Naive B cell (primary cell): Measurements from ENCODE around the gene TF. TPM values are rescaled to one million over a fixed set of nuclear protein-coding genes. Genes with fewer than 3 reads are reported as not detected.

ENCODE experiments used
- ATAC-seq, 2 donors: fragments of 150-1000 bp; cut with Tn5 transposase; 2 replicates each; pipeline ENCODE4 v1.10.0; 2021; ENCODE audit warnings: low read depth in 2 of 2, mild to moderate bottlenecking in 2 of 2, moderate library complexity in 2 of 2
- DNase-seq: peaks from one replicate; pipeline ENCODE4 v3.0.0; 2022
- H3K27ac Mint-ChIP-seq, 6 donors: one replicate each; pipeline ENCODE4 v1.8.0; 2020 to 2022; ENCODE audit warnings: mild to moderate bottlenecking in 6 of 6, mixed read lengths in 6 of 6, moderate library complexity in 5 of 6, inconsistent platforms in 2 of 6
- H3K27me3 Mint-ChIP-seq, 3 donors: one replicate each; pipeline ENCODE4 v1.8.0; 2021 to 2022; ENCODE audit warnings: mixed read lengths in 3 of 3, mild to moderate bottlenecking in 1 of 3
- H3K36me3 Mint-ChIP-seq, 2 donors: one replicate each; pipeline ENCODE4 v1.8.0; 2020 to 2022; ENCODE audit warnings: mixed read lengths in 2 of 2, inconsistent platforms in 1 of 2, mild to moderate bottlenecking in 1 of 2
- H3K4me1 Mint-ChIP-seq, 3 donors: one replicate each; pipeline ENCODE4 v1.8.0; 2020 to 2022; ENCODE audit warnings: mixed read lengths in 3 of 3, inconsistent platforms in 1 of 3, mild to moderate bottlenecking in 1 of 3, moderate library complexity in 1 of 3
- H3K4me3 Mint-ChIP-seq, 8 donors: one replicate each; pipeline ENCODE4 v1.8.0; 2020 to 2022; ENCODE audit warnings: mild to moderate bottlenecking in 8 of 8, mixed read lengths in 8 of 8, moderate library complexity in 8 of 8, inconsistent platforms in 2 of 8
- H3K9me3 Mint-ChIP-seq, 7 donors: one replicate each; pipeline ENCODE4 v1.8.0; 2020 to 2022; ENCODE audit warnings: mixed read lengths in 7 of 7, mild to moderate bottlenecking in 5 of 7, inconsistent platforms in 2 of 7, moderate library complexity in 1 of 7
- polyA plus RNA-seq, 6 donors: library from polyadenylated mRNA; unstranded; fragments of 300-500 nt; fragmentation: Illumina TruSeq; gene quantifications; one replicate each; pipeline ENCODE4 v1.2.3, GENCODE V29; 2021; ENCODE audit warnings: low read depth in 6 of 6

The TF gene
- polyA plus RNA-seq, 6 donors from 2014 or later, result 0.24 to 0.29 TPM; not detected in 4

- Mint-ChIP-seq H3K9me3 (no peaks in the 10 kb centered on the region), H3K4me3 (no peak overlapping the region), H3K27me3 (no peaks in the 10 kb centered on the region), H3K36me3 (no peaks in the 10 kb centered on the region), H3K4me1 (peaks cover 0 to 2% (median 0%) of the 10 kb centered on the region in 3 donors), H3K27ac (no peak overlapping the region)
- ATAC-seq (no peak), DNase-seq (no peak)
Observed at GRCh38 chr3:133833267-133833666, 87.1 kb downstream of the TF start.

GRCh38 chr3:133833880-133834620 lies 87.9 kb downstream of the TF start:
- ATAC-seq (no peak), DNase-seq (no peak)
- H3K36me3 Mint-ChIP-seq, result no peaks in the 10 kb centered on the region
- peaks cover 0 to 2% (median 0%) of the 10 kb centered on the region in 3 donors for H3K4me1 Mint-ChIP-seq
- H3K4me3 Mint-ChIP-seq, result no peak overlapping the region
- peak overlapping the region in 2 of 6 donors; percentile 61 to 72 for H3K27ac Mint-ChIP-seq
- no peaks in the 10 kb centered on the region for H3K9me3 Mint-ChIP-seq
- no peaks in the 10 kb centered on the region for H3K27me3 Mint-ChIP-seq

GRCh38 chr3:133834621-133835417 lies 88.6 kb downstream of the TF start:
- peaks cover 0 to 2% (median 0%) of the 10 kb centered on the region in 3 donors for H3K4me1 Mint-ChIP-seq
- no peaks in the 10 kb centered on the region for H3K36me3 Mint-ChIP-seq
- no peaks in the 10 kb centered on the region for H3K9me3 Mint-ChIP-seq
- no peak for ATAC-seq
- DNase-seq, result no peak
- H3K4me3 Mint-ChIP-seq, result no peak overlapping the region
- peaks cover 0 to 4% (median 3%) of the 10 kb centered on the region in 3 donors for H3K27me3 Mint-ChIP-seq
- H3K27ac Mint-ChIP-seq, result no peak overlapping the region

- H3K36me3 Mint-ChIP-seq, result no peaks in the 10 kb centered on the region
Observed at GRCh38 chr3:133835418-133835743, 89.2 kb downstream of the TF start.

GRCh38 chr3:133835961-133836360 lies 89.8 kb downstream of the TF start:
- H3K36me3 Mint-ChIP-seq, result no peaks in the 10 kb centered on the region
- H3K4me1 Mint-ChIP-seq, result peaks cover 0 to 2% (median 0%) of the 10 kb centered on the region in 3 donors
- no peak overlapping the region for H3K4me3 Mint-ChIP-seq
- H3K27me3 Mint-ChIP-seq, result peaks cover 0 to 8% (median 6%) of the 10 kb centered on the region in 3 donors
- no peak for DNase-seq
- H3K9me3 Mint-ChIP-seq, result no peaks in the 10 kb centered on the region
- ATAC-seq, result no peak
- no peak overlapping the region for H3K27ac Mint-ChIP-seq

More at GRCh38 chr3:133835418-133835743, 89.2 kb downstream of the TF start:
- H3K4me3 Mint-ChIP-seq, result no peak overlapping the region
- H3K4me1 Mint-ChIP-seq, result peaks cover 0 to 2% (median 0%) of the 10 kb centered on the region in 3 donors
- no peaks in the 10 kb centered on the region for H3K9me3 Mint-ChIP-seq
- DNase-seq (no peak), ATAC-seq (no peak)
- H3K27ac Mint-ChIP-seq, result no peak overlapping the region
- peaks cover 0 to 8% (median 6%) of the 10 kb centered on the region in 3 donors for H3K27me3 Mint-ChIP-seq

GRCh38 chr3:133836497-133837158 lies 90.4 kb downstream of the TF start:
- Mint-ChIP-seq H3K9me3 (no peaks in the 10 kb centered on the region), H3K27ac (no peak overlapping the region), H3K36me3 (no peaks in the 10 kb centered on the region), H3K27me3 (peaks cover 0 to 8% (median 6%) of the 10 kb centered on the region in 3 donors), H3K4me1 (peaks cover 0 to 2% (median 0%) of the 10 kb centered on the region in 3 donors), H3K4me3 (no peak overlapping the region)
- ATAC-seq, result no peak
- no peak for DNase-seq

- H3K27ac Mint-ChIP-seq, result no peak overlapping the region
- no peak for DNase-seq
- H3K27me3 Mint-ChIP-seq, result peaks cover 0 to 8% (median 6%) of the 10 kb centered on the region in 3 donors
- H3K9me3 Mint-ChIP-seq, result no peaks in the 10 kb centered on the region
- H3K4me3 Mint-ChIP-seq, result peak overlapping the region in 1 of 8 donors; percentile 22
- no peak for ATAC-seq
- H3K4me1 Mint-ChIP-seq, result no peaks in the 10 kb centered on the region
- H3K36me3 Mint-ChIP-seq, result no peaks in the 10 kb centered on the region
Observed at GRCh38 chr3:133837487-133838295, 91.5 kb downstream of the TF start.

- Mint-ChIP-seq H3K27ac (no peak overlapping the region), H3K27me3 (peaks cover 0 to 8% (median 6%) of the 10 kb centered on the region in 3 donors), H3K9me3 (no peaks in the 10 kb centered on the region), H3K4me1 (no peaks in the 10 kb centered on the region), H3K4me3 (peak overlapping the region in 1 of 8 donors; percentile 22), H3K36me3 (no peaks in the 10 kb centered on the region)
- DNase-seq, result no peak
- no peak for ATAC-seq
Observed at GRCh38 chr3:133838296-133838789, 92.2 kb downstream of the TF start.

- Mint-ChIP-seq H3K36me3 (no peaks in the 10 kb centered on the region), H3K4me3 (no peak overlapping the region), H3K27ac (no peak overlapping the region), H3K27me3 (peaks cover 0 to 8% (median 6%) of the 10 kb centered on the region in 3 donors), H3K4me1 (no peaks in the 10 kb centered on the region), H3K9me3 (no peaks in the 10 kb centered on the region)
- DNase-seq (no peak), ATAC-seq (no peak)
Observed at GRCh38 chr3:133838916-133839800, 93.0 kb downstream of the TF start.

GRCh38 chr3:133840055-133840737 lies 94.0 kb downstream of the TF start:
- Mint-ChIP-seq H3K36me3 (no peaks in the 10 kb centered on the region), H3K9me3 (peaks cover 0 to 2% (median 0%) of the 10 kb centered on the region in 7 donors), H3K27me3 (peaks cover 0 to 8% (median 6%) of the 10 kb centered on the region in 3 donors), H3K4me1 (no peaks in the 10 kb centered on the region), H3K4me3 (no peak overlapping the region), H3K27ac (no peak overlapping the region)
- ATAC-seq (no peak), DNase-seq (no peak)

GRCh38 chr3:133840767-133841166 lies 94.6 kb downstream of the TF start:
- H3K4me1 Mint-ChIP-seq, result no peaks in the 10 kb centered on the region
- ATAC-seq (no peak), DNase-seq (no peak)
- peaks cover 0 to 8% (median 6%) of the 10 kb centered on the region in 3 donors for H3K27me3 Mint-ChIP-seq
- H3K27ac Mint-ChIP-seq, result no peak overlapping the region
- H3K36me3 Mint-ChIP-seq, result no peaks in the 10 kb centered on the region
- no peak overlapping the region for H3K4me3 Mint-ChIP-seq
- peaks cover 0 to 2% (median 0%) of the 10 kb centered on the region in 7 donors for H3K9me3 Mint-ChIP-seq
